ENCODE measurements around the gene EDRF1. TPM values are rescaled to one million over a fixed set of nuclear protein-coding genes. Genes with fewer than 3 reads are reported as not detected.

Gene EDRF1, protein sequence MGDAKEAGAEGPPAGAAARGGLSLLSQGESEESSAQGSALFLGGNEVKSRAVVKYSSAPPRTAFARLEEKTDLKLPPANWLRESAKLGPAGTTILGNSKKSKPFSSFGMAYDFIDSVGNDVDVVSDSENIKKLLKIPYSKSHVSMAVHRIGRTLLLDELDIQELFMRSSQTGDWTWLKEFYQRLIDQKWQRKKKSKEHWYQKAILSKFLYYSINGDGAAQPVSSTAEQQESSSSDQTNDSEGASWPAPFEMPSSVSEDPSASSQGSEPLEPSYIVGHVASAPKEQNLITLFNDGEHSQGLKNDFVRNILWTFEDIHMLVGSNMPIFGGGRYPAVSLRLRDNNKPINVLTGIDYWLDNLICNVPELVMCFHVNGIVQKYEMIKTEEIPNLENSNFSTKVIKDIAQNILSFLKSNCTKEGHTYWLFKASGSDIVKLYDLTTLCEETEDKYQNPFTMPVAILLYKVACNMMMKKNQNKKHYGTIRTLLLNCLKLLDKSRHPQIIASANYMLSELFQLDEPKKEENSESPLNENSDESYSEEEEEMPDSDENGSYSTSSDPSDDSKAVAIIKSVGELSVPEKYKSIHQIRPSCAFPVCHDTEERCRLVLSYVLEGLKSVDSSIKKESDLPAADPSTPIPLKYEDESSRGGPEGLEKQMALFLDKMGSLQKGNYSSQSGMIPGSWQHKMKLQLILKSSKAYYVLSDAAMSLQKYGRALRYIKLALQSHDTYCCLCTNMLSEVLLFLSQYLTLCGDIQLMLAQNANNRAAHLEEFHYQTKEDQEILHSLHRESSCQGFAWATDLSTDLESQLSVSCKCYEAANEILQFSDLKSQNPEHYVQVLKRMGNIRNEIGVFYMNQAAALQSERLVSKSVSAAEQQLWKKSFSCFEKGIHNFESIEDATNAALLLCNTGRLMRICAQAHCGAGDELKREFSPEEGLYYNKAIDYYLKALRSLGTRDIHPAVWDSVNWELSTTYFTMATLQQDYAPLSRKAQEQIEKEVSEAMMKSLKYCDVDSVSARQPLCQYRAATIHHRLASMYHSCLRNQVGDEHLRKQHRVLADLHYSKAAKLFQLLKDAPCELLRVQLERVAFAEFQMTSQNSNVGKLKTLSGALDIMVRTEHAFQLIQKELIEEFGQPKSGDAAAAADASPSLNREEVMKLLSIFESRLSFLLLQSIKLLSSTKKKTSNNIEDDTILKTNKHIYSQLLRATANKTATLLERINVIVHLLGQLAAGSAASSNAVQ
- 10 to 100 TPM in 2 of 4 donors, 1 to 10 TPM in 2; 8.1 to 19.4 (median 10.3) TPM for total RNA-seq

DNA sequence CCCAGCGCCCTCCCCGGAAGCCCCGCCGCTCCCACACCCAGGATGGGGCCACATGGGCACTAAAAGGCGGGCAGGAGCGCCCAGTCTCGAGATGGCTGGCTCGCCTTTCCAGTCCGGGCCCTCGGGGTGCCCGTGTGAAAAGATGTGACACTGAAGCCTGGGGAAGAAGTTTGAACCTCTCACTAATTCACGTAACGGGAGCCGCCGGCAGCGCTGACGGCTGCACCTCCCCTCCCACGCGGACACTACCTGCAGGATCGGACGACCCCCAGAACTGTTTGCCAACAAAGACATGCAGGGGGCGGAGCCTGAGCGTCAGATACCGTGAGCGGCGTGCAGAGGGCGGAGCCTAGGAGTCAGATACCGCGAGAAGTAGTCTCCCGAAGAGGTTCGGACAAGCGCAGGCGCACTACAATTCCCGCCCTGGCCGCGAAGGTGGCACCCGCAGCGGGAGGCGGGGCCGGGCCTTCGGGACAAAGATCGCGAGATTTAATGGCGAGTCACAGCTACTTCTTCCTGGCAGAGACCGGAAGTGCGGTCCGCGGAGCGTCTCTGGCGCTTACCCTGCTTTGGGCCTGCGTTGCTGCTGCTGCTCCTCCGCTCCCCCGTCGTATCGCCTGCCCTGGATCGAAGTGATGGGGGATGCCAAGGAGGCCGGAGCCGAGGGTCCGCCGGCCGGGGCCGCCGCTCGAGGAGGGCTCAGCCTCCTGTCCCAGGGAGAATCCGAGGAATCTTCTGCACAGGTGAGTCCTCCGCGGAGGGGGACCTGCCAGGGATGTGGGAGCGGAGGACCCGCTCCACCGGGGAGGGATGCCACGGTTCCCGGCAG lies at the start of gene EDRF1:
TSS of gene EDRF1 (plus strand) at position 537 of the 829 bp plus-strand sequence. CDS start at position 636, 99 bp downstream.
- H3K27ac ChIP-seq = peak within 1 kb of the TSS; percentile 84 to 88 (median 88)

GRCh38 chr10:125672884-125673283 lies 46.6 kb upstream of the EDRF1 start:
- in situ Hi-C loops (cut with MboI; ENCODE audit: low sequenced_read_pairs in 4 of 4) (no loop called here), intact Hi-C loops (cut with DNase I; ENCODE audit: low total_unique reads) (no loop called here)
- H3K4me3 ChIP-seq = no peak overlapping the region
- DNase-seq = no peak
- ATAC-seq = no peak
- H3K4me1 ChIP-seq = no peaks in the 10 kb centered on the region
- H3K27ac ChIP-seq = no peak overlapping the region
- H3K36me3 ChIP-seq = no peaks in the 10 kb centered on the region
- peaks cover 0 to 3% (median 0%) of the 10 kb centered on the region in 3 donors for H3K27me3 ChIP-seq
- peaks cover 0 to 5% (median 3%) of the 10 kb centered on the region in 3 donors for H3K9me3 ChIP-seq
- no peak for TF ChIP-seq CTCF (IDR thresholded peaks at IDR 0.05 in 4 of 5, conservative IDR thresholded peaks at IDR 0.05 in 1 of 5)
- no peak for TF ChIP-seq POLR2A (IDR thresholded peaks at IDR 0.05)

More for the DNA sequence above, at the start of gene EDRF1:
- H3K9me3 ChIP-seq = no peaks in the 10 kb centered on the region
- DNase-seq (peak; percentile 96 to 99), ATAC-seq (peak; percentile 99 to 100)
- in situ Hi-C loops (cut with MboI; ENCODE audit: low sequenced_read_pairs in 4 of 4) (loop anchor here in 2 of 4 donors (10.0 kb wide), 1 partner anchor 105 kb away; the partner anchor contains the start of genes BCCIP (in 2 of the 2) and UROS (in 2 of the 2)), intact Hi-C loops (cut with DNase I; ENCODE audit: low total_unique reads) (loop anchor here (2.0 to 5.0 kb wide), 3 partner anchors 103 to 557 kb away; partner anchors contain the start of genes BCCIP, CTBP2, FANK1 and UROS)
- H3K4me1 ChIP-seq = peaks cover 12 to 17% of the 10 kb centered on the region in 2 donors
- H3K36me3 ChIP-seq = peaks cover 3 to 17% of the 10 kb centered on the region in 2 donors
- TF ChIP-seq POLR2A (IDR thresholded peaks at IDR 0.05) (peak; percentile 32 to 71), CTCF (IDR thresholded peaks at IDR 0.05 in 4 of 5, conservative IDR thresholded peaks at IDR 0.05 in 1 of 5) (no peak)
- no peaks in the 10 kb centered on the region for H3K27me3 ChIP-seq
- peak within 1 kb of the TSS; percentile 82 to 99 (median 95) for H3K4me3 ChIP-seq

DNA sequence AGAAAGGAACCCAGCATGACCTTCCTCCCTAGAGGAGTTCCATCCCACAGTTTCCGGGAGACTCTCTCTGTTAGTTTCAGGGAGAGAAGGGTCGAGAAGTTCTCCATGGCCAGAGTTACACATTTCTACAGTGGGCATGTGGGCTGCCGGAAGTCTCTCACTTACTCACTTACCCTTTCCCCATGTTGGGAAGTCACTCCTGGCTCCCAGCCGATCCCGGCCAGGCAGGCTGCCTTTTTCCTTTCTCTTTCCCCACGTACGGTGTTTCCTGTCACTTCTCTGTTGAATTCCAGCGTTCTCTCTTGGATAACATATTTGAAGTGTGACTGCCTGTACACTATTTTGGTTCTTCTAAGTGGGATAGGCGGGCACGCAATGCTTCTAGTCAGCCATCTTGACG lies 40.1 kb upstream of the EDRF1 start:
- H3K36me3 ChIP-seq = no peaks in the 10 kb centered on the region
- H3K9me3 ChIP-seq = peaks cover 0 to 5% (median 3%) of the 10 kb centered on the region in 3 donors
- no peaks in the 10 kb centered on the region for H3K4me1 ChIP-seq
- no peak overlapping the region for H3K4me3 ChIP-seq
- intact Hi-C loops (cut with DNase I; ENCODE audit: low total_unique reads) (no loop called here), in situ Hi-C loops (cut with MboI; ENCODE audit: low sequenced_read_pairs in 4 of 4) (no loop called here)
- DNase-seq (no peak), ATAC-seq (no peak)
- no peaks in the 10 kb centered on the region for H3K27me3 ChIP-seq
- TF ChIP-seq CTCF (IDR thresholded peaks at IDR 0.05 in 4 of 5, conservative IDR thresholded peaks at IDR 0.05 in 1 of 5) = no peak
- TF ChIP-seq POLR2A (IDR thresholded peaks at IDR 0.05) = no peak
- H3K27ac ChIP-seq = no peak overlapping the region
